ENCODE data around the gene SLC18A3. TPM values are rescaled to one million over a fixed set of nuclear protein-coding genes. Genes with fewer than 3 reads are reported as not detected.

SLC18A3 gene
- polyA plus RNA-seq, 1 donor (not counting 4 experiments of a cell fraction or from before 2014, with no cell fraction given), result not detected

- Histone ChIP-seq H3K36me3 (ENCODE audit: control insufficient read depth in 2 of 2, extremely low read depth in 1 of 2, insufficient read depth in 2 of 2, low read length in 2 of 2) (no peaks in the 10 kb centered on the region), H3K4me1 (ENCODE audit: control insufficient read depth, extremely low read depth, insufficient read depth, low read length) (peaks cover 10% of the 10 kb centered on the region), H3K4me2 (ENCODE audit: control insufficient read depth, extremely low read depth, insufficient read depth, low read depth, low read length) (peak overlapping the region; percentile 39), H3K4me3 (ENCODE audit: control insufficient read depth in 2 of 3, extremely low read depth in 1 of 3, insufficient read depth in 2 of 3, low read depth in 1 of 3, low read length in 3 of 3) (no peak overlapping the region), H3K9ac (ENCODE audit: control insufficient read depth, extremely low read depth, insufficient read depth, low read length) (no peak overlapping the region), H2AFZ (ENCODE audit: control insufficient read depth, low read length) (no peak overlapping the region), H3K9me3 (ENCODE audit: control insufficient read depth, low read depth, low read length) (no peaks in the 10 kb centered on the region), H3K79me2 (ENCODE audit: control insufficient read depth, insufficient read depth, low read length) (no peaks in the 10 kb centered on the region), H3K27ac (ENCODE audit: control insufficient read depth, insufficient read depth, low read length) (no peak overlapping the region), H4K20me1 (ENCODE audit: control insufficient read depth, extremely low read depth, insufficient read depth, low read length) (no peaks in the 10 kb centered on the region), H3K9me1 (ENCODE audit: control insufficient read depth, extremely low read depth, insufficient read depth, low read length) (no peaks in the 10 kb centered on the region), H3K27me3 (ENCODE audit: control insufficient read depth, extremely low read depth, insufficient read depth, low read length) (peaks cover 7% of the 10 kb centered on the region)
- dilution Hi-C loops (cut with MboI; ENCODE audit: extremely low pct_ligation_motif_present, low sequenced_read_pairs), result no loop called here
- DNase-seq (ENCODE audit: low read depth, low spot score), result peak; percentile 21
- peak; percentile 73 for FAIRE-seq
- TF ChIP-seq CTCF (optimal IDR thresholded peaks at IDR 0.05 in 1 of 3, IDR thresholded peaks at IDR 0.05 in 1 of 3, conservative IDR thresholded peaks at IDR 0.05 in 1 of 3; ENCODE audit: extremely low read depth in 1 of 3, insufficient read depth in 2 of 3, low read length in 3 of 3) (no peak), EZH2 (IDR thresholded peaks at IDR 0.05; ENCODE audit: low read length) (no peak)
Observed at GRCh38 chr10:49632406-49633317, 22.6 kb downstream of the SLC18A3 start.

GRCh38 chr10:49633327-49634068, 23.4 kb downstream of the SLC18A3 start:
- peaks cover 10% of the 10 kb centered on the region for H3K4me1 ChIP-seq (ENCODE audit: control insufficient read depth, extremely low read depth, insufficient read depth, low read length)
- H3K36me3 ChIP-seq (ENCODE audit: control insufficient read depth in 2 of 2, extremely low read depth in 1 of 2, insufficient read depth in 2 of 2, low read length in 2 of 2), result no peaks in the 10 kb centered on the region
- TF ChIP-seq EZH2 (IDR thresholded peaks at IDR 0.05; ENCODE audit: low read length), result no peak
- no peak for TF ChIP-seq CTCF (optimal IDR thresholded peaks at IDR 0.05 in 1 of 3, IDR thresholded peaks at IDR 0.05 in 1 of 3, conservative IDR thresholded peaks at IDR 0.05 in 1 of 3; ENCODE audit: extremely low read depth in 1 of 3, insufficient read depth in 2 of 3, low read length in 3 of 3)
- H3K9ac ChIP-seq (ENCODE audit: control insufficient read depth, extremely low read depth, insufficient read depth, low read length), result no peak overlapping the region
- H3K4me2 ChIP-seq (ENCODE audit: control insufficient read depth, extremely low read depth, insufficient read depth, low read depth, low read length), result peak overlapping the region; percentile 39
- DNase-seq (ENCODE audit: low read depth, low spot score) (no peak), FAIRE-seq (no peak)
- H3K79me2 ChIP-seq (ENCODE audit: control insufficient read depth, insufficient read depth, low read length), result no peaks in the 10 kb centered on the region
- dilution Hi-C loops (cut with MboI; ENCODE audit: extremely low pct_ligation_motif_present, low sequenced_read_pairs), result no loop called here
- H3K9me3 ChIP-seq (ENCODE audit: control insufficient read depth, low read depth, low read length), result no peaks in the 10 kb centered on the region
- no peak overlapping the region for H2AFZ ChIP-seq (ENCODE audit: control insufficient read depth, low read length)
- no peak overlapping the region for H3K4me3 ChIP-seq (ENCODE audit: control insufficient read depth in 2 of 3, extremely low read depth in 1 of 3, insufficient read depth in 2 of 3, low read depth in 1 of 3, low read length in 3 of 3)
- H3K9me1 ChIP-seq (ENCODE audit: control insufficient read depth, extremely low read depth, insufficient read depth, low read length), result no peaks in the 10 kb centered on the region
- H3K27ac ChIP-seq (ENCODE audit: control insufficient read depth, insufficient read depth, low read length), result no peak overlapping the region
- H4K20me1 ChIP-seq (ENCODE audit: control insufficient read depth, extremely low read depth, insufficient read depth, low read length), result no peaks in the 10 kb centered on the region
- H3K27me3 ChIP-seq (ENCODE audit: control insufficient read depth, extremely low read depth, insufficient read depth, low read length), result peaks cover 7% of the 10 kb centered on the region

All from keratinocyte (primary cell).